IMR-90 (cell line): ENCODE results near the gene RDH11. TPM values are rescaled to one million over a fixed set of nuclear protein-coding genes. Genes with fewer than 3 reads are reported as not detected.

Experiments used
- ATAC-seq: fragments of 200-7000 bp; cut with Tn5 transposase; 2 replicates; pipeline ENCODE4 v1.9.1; 2020; ENCODE audit warnings: low read depth, mild to moderate bottlenecking, moderate library complexity
- BruUV-seq: library from RNA; stranded (reverse); fragments of 400-500 nt; replicated peaks from 2 replicates; lab custom pipeline; 2021; lab: Mats Ljungman, UMichigan
- CTCF ChIA-PET: fragments of 300-600 bp; formaldehyde crosslinking; extraction: SDS; loops from one replicate; lab custom pipeline; 2021; ENCODE audit warnings: antibody characterized with exemption; lab: Yijun Ruan, JAX
- POLR2A ChIA-PET: fragments of 300-600 bp; sonication (Branson Sonifier 250); formaldehyde crosslinking; loops from one replicate; lab custom pipeline; 2022; ENCODE audit warnings: antibody characterized with exemption; ENCODE audit not compliant: unreplicated experiment; lab: Charles Lee
- DNase-seq: peaks from one replicate; pipeline ENCODE4 v3.0.0; 2013
- H2AFZ ChIP-seq: replicated peaks from 2 replicates; pipeline ENCODE3; 2013; ENCODE audit warnings: low read length, mild to moderate bottlenecking; ENCODE audit not compliant: poor library complexity
- H2AK5ac ChIP-seq: 2 replicates; pipeline ENCODE4 v1.6.1; 2013; ENCODE audit warnings: low read depth, low read length, inconsistent platforms
- H2AK9ac ChIP-seq: replicated peaks from 2 replicates; pipeline ENCODE3; 2013; ENCODE audit warnings: mild to moderate bottlenecking, low read depth, low read length, moderate library complexity; ENCODE audit not compliant: poor library complexity
- H2BK120ac ChIP-seq: 2 replicates; pipeline ENCODE4 v1.6.1; 2013; ENCODE audit warnings: low read depth, low read length, inconsistent platforms
- H2BK15ac ChIP-seq: 3 replicates; pipeline ENCODE4 v1.6.1; 2013; ENCODE audit warnings: low read depth, low read length, inconsistent platforms
- H2BK20ac ChIP-seq: 2 replicates; pipeline ENCODE4 v1.6.1; 2013; ENCODE audit warnings: low read depth, mild to moderate bottlenecking, inconsistent platforms, low read length, moderate library complexity
- H2BK5ac ChIP-seq: 2 replicates; pipeline ENCODE4 v1.6.1; 2013; ENCODE audit warnings: mild to moderate bottlenecking, low read depth, low read length, inconsistent platforms; ENCODE audit not compliant: poor library complexity, severe bottlenecking
- H3K14ac ChIP-seq: replicated peaks from 2 replicates; pipeline ENCODE4 v1.6.1; 2013; ENCODE audit warnings: low read depth, low read length, inconsistent platforms
- H3K18ac ChIP-seq: 2 replicates; pipeline ENCODE4 v1.6.1; 2013; ENCODE audit warnings: low read depth, low read length, control low read depth
- H3K23ac ChIP-seq: 2 replicates; pipeline ENCODE4 v1.6.1; 2013; ENCODE audit warnings: low read depth, low read length, inconsistent platforms
- H3K27ac ChIP-seq: 2 replicates; pipeline ENCODE4 v1.5.1; 2013; ENCODE audit warnings: mild to moderate bottlenecking, control low read depth, low read length; ENCODE audit not compliant: insufficient read depth
- H3K27me3 ChIP-seq: 2 replicates; pipeline ENCODE4 v1.6.1; 2013; ENCODE audit warnings: low read length; ENCODE audit not compliant: control insufficient read depth, insufficient read depth
- H3K36me3 ChIP-seq: 2 replicates; pipeline ENCODE4 v1.6.1; 2013; ENCODE audit warnings: low read length, mixed read lengths; ENCODE audit not compliant: control insufficient read depth, insufficient read depth
- H3K4ac ChIP-seq: 2 replicates; pipeline ENCODE4 v1.6.1; 2013; ENCODE audit warnings: low read depth, low read length, inconsistent platforms
- H3K4me1 ChIP-seq: 2 replicates; pipeline ENCODE4 v1.6.1; 2013; ENCODE audit warnings: low read length, mixed read lengths; ENCODE audit not compliant: control insufficient read depth, insufficient read depth
- H3K4me2 ChIP-seq: 2 replicates; pipeline ENCODE4 v1.6.1; 2013; ENCODE audit warnings: low read depth, mild to moderate bottlenecking, control low read depth, low read length, moderate library complexity
- H3K4me3 ChIP-seq: 2 replicates; pipeline ENCODE4 v1.5.1; 2013; ENCODE audit warnings: low read depth, mild to moderate bottlenecking, control low read depth, low read length, moderate library complexity; ENCODE audit not compliant: insufficient read depth
- H3K56ac ChIP-seq: 2 replicates; pipeline ENCODE4 v1.6.1; 2013; ENCODE audit warnings: low read length, inconsistent platforms; ENCODE audit not compliant: insufficient read depth; ENCODE audit errors: extremely low read depth
- H3K79me1 ChIP-seq, 2 experiments: 2 replicates each; pipeline ENCODE4 v1.6.1; 2013; ENCODE audit warnings: low read length in 2 of 2, inconsistent platforms in 1 of 2, low read depth in 1 of 2
- H3K9ac ChIP-seq: 2 replicates; pipeline ENCODE4 v1.6.1; 2013; ENCODE audit warnings: low read depth, low read length, control low read depth
- H3K9me1 ChIP-seq: 2 replicates; pipeline ENCODE4 v1.6.1; 2013; ENCODE audit warnings: low read length, inconsistent platforms; ENCODE audit not compliant: insufficient read depth
- H3K9me3 ChIP-seq: 2 replicates; pipeline ENCODE4 v1.6.1; 2013; ENCODE audit warnings: low read length; ENCODE audit not compliant: control insufficient read depth, insufficient read depth
- H4K20me1 ChIP-seq: 2 replicates; pipeline ENCODE4 v1.6.1; 2013; ENCODE audit warnings: low read length, inconsistent platforms; ENCODE audit not compliant: insufficient read depth
- H4K5ac ChIP-seq: 2 replicates; pipeline ENCODE4 v1.6.1; 2013; ENCODE audit warnings: mild to moderate bottlenecking, low read depth, low read length, control low read depth
- H4K8ac ChIP-seq, 2 experiments: 2 replicates each; pipeline ENCODE4 v1.6.1; 2013; ENCODE audit warnings: low read depth in 2 of 2, low read length in 2 of 2, control low read depth in 1 of 2, inconsistent platforms in 1 of 2
- H4K91ac ChIP-seq: 2 replicates; pipeline ENCODE4 v1.6.1; 2013; ENCODE audit warnings: low read depth, low read length, inconsistent platforms; ENCODE audit not compliant: insufficient read depth
- BHLHE40 ChIP-seq: fragments of 150-350 bp; IDR thresholded peaks from 2 replicates; pipeline ENCODE4 v1.6.1; 2016; ENCODE audit warnings: mild to moderate bottlenecking, low read depth, low read length
- MAFK ChIP-seq: IDR thresholded peaks from 2 replicates; pipeline ENCODE4 v1.6.1; 2012; ENCODE audit warnings: low read depth, low read length, improper control_type of control experiment
- MAZ ChIP-seq: IDR thresholded peaks from 2 replicates; pipeline ENCODE4 v1.6.1; 2012; ENCODE audit warnings: low read depth, mild to moderate bottlenecking, low read length, improper control_type of control experiment, moderate library complexity, borderline replicate concordance
- POLR2A ChIP-seq: IDR thresholded peaks from 2 replicates; pipeline ENCODE4 v1.6.1; 2012; ENCODE audit warnings: mild to moderate bottlenecking, low read depth, low read length
- dilution Hi-C: fragments of 300-500 bp; cut with HindIII; formaldehyde crosslinking; loops from one replicate; pipeline ENCODE4 v1.14.3; 2018; ENCODE audit warnings: low sequenced_read_pairs; ENCODE audit not compliant: unreplicated experiment
- in situ Hi-C: fragments of 300-500 bp; cut with MboI; formaldehyde crosslinking; loops from 3 replicates; pipeline ENCODE4 v1.14.3; 2019; ENCODE audit warnings: low sequenced_read_pairs, inconsistent platforms, mixed read lengths
- intact Hi-C: fragments of 100-400 bp; cut with micrococcal nuclease; formaldehyde crosslinking; loops from 2 replicates; pipeline ENCODE4 v1.10.0; 2022
- microRNA-seq, 2 experiments: library from miRNA; stranded (forward) in 1 of 2; unstranded in 1 of 2; fragments of 10-50 nt in 1 of 2; fragments of <30 nt in 1 of 2; gene quantifications in 1 of 2; microRNA quantifications in 1 of 2; one replicate each; pipeline versions ENCODE3 to v1.1.0; 2013 to 2020; ENCODE audit not compliant: insufficient read depth in 1 of 2, insufficient read length in 1 of 2, unreplicated experiment in 1 of 2
- polyA plus RNA-seq, 3 experiments: library from polyadenylated mRNA; depleted of rRNA; stranded (reverse); fragments of >200 nt; gene quantifications; 2 replicates each; pipeline ENCODE4 v1.2.3, GENCODE V29; 2012; ENCODE audit warnings: low replicate concordance in 1 of 3
- small RNA-seq, 5 experiments: library from RNA; depleted of rRNA; stranded (forward); fragments of <200 nt; gene quantifications; one replicate each; pipeline ENCODE3, GENCODE V24; 2012
- total RNA-seq: library from RNA; depleted of rRNA; stranded (reverse); fragments of >200 nt; gene quantifications from 2 replicates; pipeline ENCODE4 v1.2.3, GENCODE V29; 2012; rRNA removed
- TF ChIP-seq, protein P1 (sequence below): fragments of 150-350 bp; IDR thresholded peaks from 2 replicates; pipeline ENCODE4 v1.6.1; 2017; ENCODE audit warnings: mild to moderate bottlenecking, antibody characterized with exemption, low read length, low read depth

RDH11 gene
- total and polyA plus RNA-seq, 2 of the 4 experiments (the other 2 are of a cell fraction): 77.3 to 149 TPM

DNA sequence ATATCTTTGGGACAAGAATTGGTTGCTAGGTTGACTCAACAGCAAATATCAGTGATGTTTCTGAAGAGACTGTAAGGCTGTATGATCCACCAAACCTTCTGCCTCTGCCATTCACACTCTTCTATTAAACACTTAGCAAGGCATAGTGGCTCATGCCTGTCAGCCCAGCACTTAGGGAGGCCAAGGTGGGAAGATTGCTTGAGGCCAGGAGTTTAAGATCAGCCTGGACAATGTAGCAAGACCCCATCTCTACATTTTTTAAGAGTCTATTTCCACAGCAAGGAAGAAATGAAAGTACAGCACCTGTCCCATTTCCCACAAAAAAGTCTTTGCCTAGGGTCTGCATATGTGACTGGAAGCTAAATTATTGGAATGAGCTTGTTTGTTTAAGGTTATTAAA lies 68.0 kb downstream of the RDH11 start:
- no peak overlapping the region for H3K56ac ChIP-seq
- H4K5ac ChIP-seq: no peak overlapping the region
- DNase-seq (no peak), ATAC-seq (no peak)
- no peak overlapping the region for H3K23ac ChIP-seq
- H3K14ac ChIP-seq: no peak overlapping the region
- no peak overlapping the region for H2BK120ac ChIP-seq
- H2AK5ac ChIP-seq: no peak overlapping the region
- H3K36me3 ChIP-seq: no peaks in the 10 kb centered on the region
- H2BK20ac ChIP-seq: no peak overlapping the region
- ChIA-PET CTCF (no interaction called here), POLR2A (no interaction called here)
- in situ Hi-C loops (no loop called here), dilution Hi-C loops (no loop called here), intact Hi-C loops (no loop called here)
- peaks cover 3% of the 10 kb centered on the region; the same call in 1 of the 2 replicates for H3K4me1 ChIP-seq
- no peak overlapping the region for H3K18ac ChIP-seq
- no peak overlapping the region for H2AFZ ChIP-seq
- H2AK9ac ChIP-seq: no peak overlapping the region
- H2BK5ac ChIP-seq: no peak overlapping the region
- TF ChIP-seq MAFK (no peak), MAZ (no peak), POLR2A (no peak), BHLHE40 (no peak)
- TF ChIP-seq, protein P1, sequence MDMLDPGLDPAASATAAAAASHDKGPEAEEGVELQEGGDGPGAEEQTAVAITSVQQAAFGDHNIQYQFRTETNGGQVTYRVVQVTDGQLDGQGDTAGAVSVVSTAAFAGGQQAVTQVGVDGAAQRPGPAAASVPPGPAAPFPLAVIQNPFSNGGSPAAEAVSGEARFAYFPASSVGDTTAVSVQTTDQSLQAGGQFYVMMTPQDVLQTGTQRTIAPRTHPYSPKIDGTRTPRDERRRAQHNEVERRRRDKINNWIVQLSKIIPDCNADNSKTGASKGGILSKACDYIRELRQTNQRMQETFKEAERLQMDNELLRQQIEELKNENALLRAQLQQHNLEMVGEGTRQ: no peak
- no peak overlapping the region for H3K27ac ChIP-seq
- H3K27me3 ChIP-seq: peaks cover 2% of the 10 kb centered on the region
- no peak overlapping the region for H3K9ac ChIP-seq
- H3K4me2 ChIP-seq: no peak overlapping the region
- BruUV-seq: no TSS peak
- H2BK15ac ChIP-seq: no peak overlapping the region
- no peaks in the 10 kb centered on the region for H3K9me3 ChIP-seq
- H4K20me1 ChIP-seq: no peaks in the 10 kb centered on the region
- H4K8ac ChIP-seq: no peak overlapping the region
- no peaks in the 10 kb centered on the region for H3K79me1 ChIP-seq
- no peaks in the 10 kb centered on the region; the same call in 1 of the 2 replicates for H3K9me1 ChIP-seq
- H3K4me3 ChIP-seq: no peak overlapping the region
- no peak overlapping the region for H3K4ac ChIP-seq
- H4K91ac ChIP-seq: no peak overlapping the region

Small RNA genes within 50 kb of the gene (microRNA-seq; reads per million reads assigned to microRNA genes)
- gene AL049779.3 (ENCODE audit: insufficient read depth, insufficient read length) (not detected), gene RN7SL369P (ENCODE audit: insufficient read depth, insufficient read length) (not detected), gene RNA5SP386 (ENCODE audit: insufficient read depth, insufficient read length) (not detected)

Small RNA genes within 50 kb of the gene (small RNA-seq; reads per million reads assigned to genes)
- gene AL049779.3 (0 reads per million in 5 experiments), gene RN7SL369P (0 reads per million in 5 experiments), gene RNA5SP386 (0 reads per million in 5 experiments)

Other genes with a start within 250 kb of the RDH11 start
- gene TMEM229B, start 207.0 kb downstream of the RDH11 start, total RNA-seq: under 0.01 TPM in 1 of 2 replicates, not detected in the other
- 0.06 TPM in 1 of 2 replicates, not detected in the other for gene TMEM229B, start 207.0 kb downstream of the RDH11 start, polyA plus RNA-seq (2012; rRNA removed)
- under 0.01 TPM in 2 replicates for gene PLEKHH1, start 162.5 kb downstream of the RDH11 start, total RNA-seq
- 0.34 and 0.37 TPM in 2 replicates for gene PLEKHH1, start 162.5 kb downstream of the RDH11 start, polyA plus RNA-seq (2012; rRNA removed)
- 6.7 and 7.9 TPM in 2 replicates for gene PIGH, start 95.5 kb downstream of the RDH11 start, total RNA-seq
- 13.5 and 23.1 TPM in 2 replicates for gene PIGH, start 95.5 kb downstream of the RDH11 start, polyA plus RNA-seq (2012; rRNA removed)
- gene ARG2, start 75.8 kb downstream of the RDH11 start, total RNA-seq: 2.2 and 2.5 TPM in 2 replicates
- gene ARG2, start 75.8 kb downstream of the RDH11 start, polyA plus RNA-seq (2012; rRNA removed): 1.1 and 1.3 TPM in 2 replicates
- 69.7 and 90.2 TPM in 2 replicates for gene VTI1B, start 21.1 kb downstream of the RDH11 start, total RNA-seq
- 61.8 and 65.8 TPM in 2 replicates for gene VTI1B, start 21.1 kb downstream of the RDH11 start, polyA plus RNA-seq (2012; rRNA removed)
- gene RDH12, start 6.1 kb upstream of the RDH11 start, total RNA-seq: not detected in 2 replicates
- not detected in 2 replicates for gene RDH12, start 6.1 kb upstream of the RDH11 start, polyA plus RNA-seq (2012; rRNA removed)
- gene ZFYVE26, start 120.8 kb upstream of the RDH11 start, total RNA-seq: 10.3 and 11.1 TPM in 2 replicates
- 6.0 and 6.6 TPM in 2 replicates for gene ZFYVE26, start 120.8 kb upstream of the RDH11 start, polyA plus RNA-seq (2012; rRNA removed)
- gene RAD51B, start 124.0 kb upstream of the RDH11 start, total RNA-seq: 12.2 and 18.8 TPM in 2 replicates
- 4.9 and 5.1 TPM in 2 replicates for gene RAD51B, start 124.0 kb upstream of the RDH11 start, polyA plus RNA-seq (2012; rRNA removed)